HepG2 (cell line): ENCODE results near the gene SMYD4. TPM values are rescaled to one million over a fixed set of nuclear protein-coding genes. Genes with fewer than 3 reads are reported as not detected.

Experiments used
- AFF4 ChIP-seq: sonication (generic); formaldehyde crosslinking; IDR thresholded peaks from 2 replicates; pipeline ENCODE4 v1.4.0; 2020; ENCODE audit warnings: missing genetic modification reagents
- ARNT ChIP-seq: fragments of 450-650 bp; IDR thresholded peaks from 2 replicates; pipeline ENCODE4 v1.6.1; 2017
- DBP ChIP-seq: sonication (generic); formaldehyde crosslinking; IDR thresholded peaks from 2 replicates; pipeline ENCODE4 v1.4.0; 2020; ENCODE audit warnings: missing genetic modification reagents; ENCODE audit errors: not compliant biosample characterization
- EP300 ChIP-seq, 3 experiments: sonication (generic) in 1 of 3; formaldehyde crosslinking in 1 of 3; IDR thresholded peaks; 2 replicates each; pipeline versions ENCODE4 v1.5.1 to v1.6.1; 2011 to 2020; ENCODE audit warnings: low read depth in 2 of 3, low read length in 2 of 3, borderline replicate concordance in 1 of 3, improper control_type of control experiment in 1 of 3, mild to moderate bottlenecking in 1 of 3, missing genetic modification reagents in 1 of 3, moderate library complexity in 1 of 3
- U2AF1 ChIP-seq: fragments of 200-400 bp; formaldehyde crosslinking; optimal IDR thresholded peaks from 2 replicates; pipeline ENCODE3; 2017; ENCODE audit warnings: mild to moderate bottlenecking, low read depth, low read length
- ZBTB10 ChIP-seq: sonication (generic); formaldehyde crosslinking; IDR thresholded peaks from 2 replicates; pipeline ENCODE4 v1.4.0; 2020; ENCODE audit warnings: missing genetic modification reagents, borderline replicate concordance
- ZBTB38 ChIP-seq: sonication (generic); formaldehyde crosslinking; IDR thresholded peaks from 2 replicates; pipeline ENCODE4 v1.5.1; 2020; ENCODE audit warnings: mild to moderate bottlenecking, missing genetic modification reagents
- ZNF101 ChIP-seq: sonication (generic); formaldehyde crosslinking; IDR thresholded peaks from 2 replicates; pipeline ENCODE4 v1.4.0; 2020; ENCODE audit warnings: mild to moderate bottlenecking, low read depth, missing genetic modification reagents, borderline replicate concordance
- ZSCAN21 ChIP-seq: sonication (generic); formaldehyde crosslinking; IDR thresholded peaks from 2 replicates; pipeline ENCODE4 v1.8.0; 2022; ENCODE audit warnings: mild to moderate bottlenecking, missing genetic modification reagents, moderate library complexity, borderline replicate concordance
- polyA plus RNA-seq, 8 experiments: library from polyadenylated mRNA; depleted of rRNA in 3 of 8; stranded (reverse) in 7 of 8; unstranded in 1 of 8; fragments of >200 nt; fragmentation: Illumina TruSeq in 4 of 8; extraction: Trizol in 4 of 8; gene quantifications; 2 replicates each; pipeline versions ENCODE4 v1.2.1 to v1.2.3, GENCODE V29; 2011 to 2016; ENCODE audit warnings: low read depth in 4 of 8, missing spikeins in 1 of 8, mixed read lengths in 1 of 8; ENCODE audit not compliant: insufficient read depth in 1 of 8
- total RNA-seq, 5 experiments: library from RNA; depleted of rRNA; stranded (reverse); fragments of >200 nt; fragmentation: Illumina TruSeq; extraction: Trizol; gene quantifications; 2 replicates each; pipeline ENCODE4 v1.2.3, GENCODE V29; 2016; ENCODE audit warnings: low read depth in 1 of 5
- TF ChIP-seq, protein P1 (sequence below): sonication (generic); formaldehyde crosslinking; IDR thresholded peaks from 2 replicates; pipeline ENCODE4 v1.8.0; 2022; ENCODE audit warnings: mild to moderate bottlenecking, missing genetic modification reagents, borderline replicate concordance
- TF ChIP-seq, protein P2 (sequence below), 2 experiments: IDR thresholded peaks; 2 replicates each; pipeline ENCODE4 v1.6.1; 2011 to 2012; ENCODE audit warnings: low read length in 2 of 2, borderline replicate concordance in 1 of 2, low read depth in 1 of 2, mild to moderate bottlenecking in 1 of 2, moderate library complexity in 1 of 2

SMYD4 gene
- total and polyA plus RNA-seq, 2 of the 13 experiments (the other 11 are each of a cell fraction or from before 2014, with no cell fraction given): 7.4 to 11.3 TPM

DNA sequence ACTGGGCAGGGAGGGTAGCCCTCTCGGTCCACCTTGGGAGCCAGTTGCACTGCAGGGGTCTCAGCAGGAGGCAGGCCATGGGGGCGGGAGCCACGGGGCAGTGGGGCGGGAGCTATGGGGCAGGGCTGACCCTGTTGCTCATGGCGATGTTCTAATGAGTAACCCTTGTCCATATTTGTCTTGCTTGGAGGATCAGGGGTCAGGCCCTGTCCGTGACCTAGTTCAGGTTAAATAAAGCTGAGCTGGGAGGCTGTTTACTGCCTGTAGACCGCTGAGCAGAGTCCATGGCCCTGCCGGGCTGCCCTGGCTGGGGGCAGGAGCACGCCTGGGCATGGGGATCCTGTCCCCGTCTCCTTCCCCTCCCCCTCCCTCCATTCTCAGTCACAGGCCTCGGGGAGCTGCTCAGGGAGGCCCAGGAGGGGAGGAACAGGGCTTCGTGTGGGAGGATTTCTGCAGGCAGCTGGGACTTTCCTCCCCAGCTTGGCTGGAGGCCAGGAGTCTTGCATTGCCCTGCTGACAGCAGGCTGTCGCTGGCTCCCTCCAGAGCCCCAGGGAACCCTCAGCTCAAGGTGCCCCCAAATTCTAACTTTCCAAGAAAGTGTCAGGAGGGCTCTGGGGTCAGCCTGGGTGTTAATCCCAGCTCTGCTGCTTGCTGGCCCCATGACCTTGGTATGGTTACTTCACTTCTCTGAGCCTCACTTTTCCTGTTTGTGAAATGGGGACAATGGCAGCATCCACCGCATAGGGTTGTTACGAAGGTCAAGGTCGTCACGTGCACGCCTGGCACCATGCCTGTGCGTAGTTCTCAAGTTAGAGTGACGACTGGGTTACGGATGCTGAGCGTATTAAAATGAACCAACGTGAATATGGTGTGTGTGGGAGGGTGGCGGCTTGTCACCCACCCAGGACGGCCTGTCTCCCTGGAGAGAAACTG lies 93.1 kb downstream of the SMYD4 start (continued):
- peak; percentile 74 for TF ChIP-seq U2AF1
- no peak for TF ChIP-seq AFF4 (CRISPR knock-in tag)
- TF ChIP-seq EP300 (IDR thresholded peaks at IDR 0.05; ENCODE audit: low read depth in 2 of 2, low read length in 2 of 2): peak; percentile 92 to 99
- TF ChIP-seq EP300 (CRISPR knock-in tag; IDR thresholded peaks at IDR 0.05; ENCODE audit: borderline replicate concordance): peak; percentile 96
- TF ChIP-seq, protein P1, sequence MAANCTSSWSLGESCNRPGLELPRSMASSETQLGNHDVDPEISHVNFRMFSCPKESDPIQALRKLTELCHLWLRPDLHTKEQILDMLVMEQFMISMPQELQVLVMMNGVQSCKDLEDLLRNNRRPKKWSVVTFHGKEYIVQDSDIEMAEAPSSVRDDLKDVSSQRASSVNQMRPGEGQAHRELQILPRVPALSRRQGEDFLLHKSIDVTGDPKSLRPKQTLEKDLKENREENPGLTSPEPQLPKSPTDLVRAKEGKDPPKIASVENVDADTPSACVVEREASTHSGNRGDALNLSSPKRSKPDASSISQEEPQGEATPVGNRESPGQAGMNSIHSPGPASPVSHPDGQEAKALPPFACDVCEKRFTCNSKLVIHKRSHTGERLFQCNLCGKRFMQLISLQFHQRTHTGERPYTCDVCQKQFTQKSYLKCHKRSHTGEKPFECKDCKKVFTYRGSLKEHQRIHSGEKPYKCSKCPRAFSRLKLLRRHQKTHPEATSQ: peak; percentile 70; the same call in 1 of the 2 replicates
- TF ChIP-seq ZSCAN21 (CRISPR knock-in tag): peak; percentile 96
- peak; percentile 87 for TF ChIP-seq ZBTB38 (CRISPR knock-in tag)
- TF ChIP-seq DBP (CRISPR knock-in tag): peak; percentile 30
- no peak for TF ChIP-seq ARNT
- TF ChIP-seq ZBTB10 (CRISPR knock-in tag): peak; percentile 93
- TF ChIP-seq, protein P2, sequence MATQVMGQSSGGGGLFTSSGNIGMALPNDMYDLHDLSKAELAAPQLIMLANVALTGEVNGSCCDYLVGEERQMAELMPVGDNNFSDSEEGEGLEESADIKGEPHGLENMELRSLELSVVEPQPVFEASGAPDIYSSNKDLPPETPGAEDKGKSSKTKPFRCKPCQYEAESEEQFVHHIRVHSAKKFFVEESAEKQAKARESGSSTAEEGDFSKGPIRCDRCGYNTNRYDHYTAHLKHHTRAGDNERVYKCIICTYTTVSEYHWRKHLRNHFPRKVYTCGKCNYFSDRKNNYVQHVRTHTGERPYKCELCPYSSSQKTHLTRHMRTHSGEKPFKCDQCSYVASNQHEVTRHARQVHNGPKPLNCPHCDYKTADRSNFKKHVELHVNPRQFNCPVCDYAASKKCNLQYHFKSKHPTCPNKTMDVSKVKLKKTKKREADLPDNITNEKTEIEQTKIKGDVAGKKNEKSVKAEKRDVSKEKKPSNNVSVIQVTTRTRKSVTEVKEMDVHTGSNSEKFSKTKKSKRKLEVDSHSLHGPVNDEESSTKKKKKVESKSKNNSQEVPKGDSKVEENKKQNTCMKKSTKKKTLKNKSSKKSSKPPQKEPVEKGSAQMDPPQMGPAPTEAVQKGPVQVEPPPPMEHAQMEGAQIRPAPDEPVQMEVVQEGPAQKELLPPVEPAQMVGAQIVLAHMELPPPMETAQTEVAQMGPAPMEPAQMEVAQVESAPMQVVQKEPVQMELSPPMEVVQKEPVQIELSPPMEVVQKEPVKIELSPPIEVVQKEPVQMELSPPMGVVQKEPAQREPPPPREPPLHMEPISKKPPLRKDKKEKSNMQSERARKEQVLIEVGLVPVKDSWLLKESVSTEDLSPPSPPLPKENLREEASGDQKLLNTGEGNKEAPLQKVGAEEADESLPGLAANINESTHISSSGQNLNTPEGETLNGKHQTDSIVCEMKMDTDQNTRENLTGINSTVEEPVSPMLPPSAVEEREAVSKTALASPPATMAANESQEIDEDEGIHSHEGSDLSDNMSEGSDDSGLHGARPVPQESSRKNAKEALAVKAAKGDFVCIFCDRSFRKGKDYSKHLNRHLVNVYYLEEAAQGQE (IDR thresholded peaks at IDR 0.05; ENCODE audit: borderline replicate concordance in 1 of 2, low read depth in 1 of 2, low read length in 2 of 2): peak in 1 of 2 experiments; percentile 70; a peak in 2 of 4 replicates
- TF ChIP-seq ZNF101 (CRISPR knock-in tag): no peak
